Osteoblast (primary cell): ENCODE results near the gene TCEA3. TPM values are rescaled to one million over a fixed set of nuclear protein-coding genes. Genes with fewer than 3 reads are reported as not detected.

ENCODE experiments used
- DNase-seq: peaks from one replicate; pipeline ENCODE4 v3.0.0; 2011; ENCODE audit warnings: low spot score, mixed read lengths; ENCODE audit not compliant: insufficient read length; ENCODE audit errors: missing footprints
- H2AFZ ChIP-seq: 2 replicates; pipeline ENCODE4 v1.6.0; 2011; ENCODE audit warnings: mild to moderate bottlenecking, low read length
- H3K27ac ChIP-seq: 2 replicates; pipeline ENCODE4 v1.5.1; 2011; ENCODE audit warnings: mild to moderate bottlenecking, low read depth, low read length, moderate library complexity
- H3K27me3 ChIP-seq: 2 replicates; pipeline ENCODE4 v1.6.0; 2012; ENCODE audit warnings: mild to moderate bottlenecking, control low read depth, inconsistent platforms, low read length, moderate library complexity; ENCODE audit not compliant: insufficient read depth
- H3K36me3 ChIP-seq: 2 replicates; pipeline ENCODE4 v1.5.1; 2011; ENCODE audit warnings: mild to moderate bottlenecking, low read length, control low read depth, moderate library complexity; ENCODE audit not compliant: insufficient read depth
- H3K4me1 ChIP-seq: 2 replicates; pipeline ENCODE4 v1.5.1; 2011; ENCODE audit warnings: mild to moderate bottlenecking, low read length, control low read depth, moderate library complexity; ENCODE audit not compliant: insufficient read depth
- H3K4me2 ChIP-seq: 2 replicates; pipeline ENCODE4 v1.6.0; 2011; ENCODE audit warnings: mild to moderate bottlenecking, low read length; ENCODE audit not compliant: insufficient read depth
- H3K4me3 ChIP-seq: fragments of 200-600 bp; sonication (generic); 3 replicates; pipeline ENCODE4 v1.5.1; 2012; ENCODE audit warnings: mild to moderate bottlenecking, low read length, inconsistent platforms; ENCODE audit not compliant: insufficient read depth
- H3K79me2 ChIP-seq: 2 replicates; pipeline ENCODE4 v1.6.0; 2012; ENCODE audit warnings: mild to moderate bottlenecking, low read length, control low read depth, inconsistent platforms; ENCODE audit not compliant: insufficient read depth
- H3K9me3 ChIP-seq: 2 replicates; pipeline ENCODE4 v1.5.1; 2011; ENCODE audit warnings: low read depth, low read length, control low read depth
- H4K20me1 ChIP-seq: 2 replicates; pipeline ENCODE4 v1.6.0; 2012; ENCODE audit warnings: mild to moderate bottlenecking, low read length, control low read depth; ENCODE audit not compliant: insufficient read depth
- total RNA-seq: library from RNA; depleted of rRNA; stranded (reverse); fragments of >200 nt; gene quantifications from 2 replicates; pipeline ENCODE4 v1.2.3, GENCODE V29; 2012
- TF ChIP-seq, protein P1 (sequence below): IDR thresholded peaks from 2 replicates; pipeline ENCODE4 v1.5.1; 2011; ENCODE audit warnings: mild to moderate bottlenecking, low read depth, low read length, moderate library complexity; ENCODE audit errors: extremely low read depth

Gene TCEA3
- total RNA-seq, 1 donor = 31.5 TPM

- no peak for DNase-seq
- peaks cover 10% of the 10 kb centered on the region for H4K20me1 ChIP-seq
Observed at GRCh38 chr1:23471473-23472075, 47.0 kb upstream of the TCEA3 start.

GRCh38 chr1:23470282-23471070 is 45.9 kb upstream of the TCEA3 start:
- Histone ChIP-seq H3K27ac (peak overlapping the region; percentile 63), H3K36me3 (no peaks in the 10 kb centered on the region), H3K27me3 (no peaks in the 10 kb centered on the region), H3K9me3 (no peaks in the 10 kb centered on the region), H4K20me1 (peaks cover 6% of the 10 kb centered on the region), H3K79me2 (peaks cover 18% of the 10 kb centered on the region), H3K4me2 (peak overlapping the region; percentile 21), H2AFZ (peak overlapping the region; percentile 5), H3K4me3 (no peak overlapping the region), H3K4me1 (peaks cover 48% of the 10 kb centered on the region)
- TF ChIP-seq, protein P1, sequence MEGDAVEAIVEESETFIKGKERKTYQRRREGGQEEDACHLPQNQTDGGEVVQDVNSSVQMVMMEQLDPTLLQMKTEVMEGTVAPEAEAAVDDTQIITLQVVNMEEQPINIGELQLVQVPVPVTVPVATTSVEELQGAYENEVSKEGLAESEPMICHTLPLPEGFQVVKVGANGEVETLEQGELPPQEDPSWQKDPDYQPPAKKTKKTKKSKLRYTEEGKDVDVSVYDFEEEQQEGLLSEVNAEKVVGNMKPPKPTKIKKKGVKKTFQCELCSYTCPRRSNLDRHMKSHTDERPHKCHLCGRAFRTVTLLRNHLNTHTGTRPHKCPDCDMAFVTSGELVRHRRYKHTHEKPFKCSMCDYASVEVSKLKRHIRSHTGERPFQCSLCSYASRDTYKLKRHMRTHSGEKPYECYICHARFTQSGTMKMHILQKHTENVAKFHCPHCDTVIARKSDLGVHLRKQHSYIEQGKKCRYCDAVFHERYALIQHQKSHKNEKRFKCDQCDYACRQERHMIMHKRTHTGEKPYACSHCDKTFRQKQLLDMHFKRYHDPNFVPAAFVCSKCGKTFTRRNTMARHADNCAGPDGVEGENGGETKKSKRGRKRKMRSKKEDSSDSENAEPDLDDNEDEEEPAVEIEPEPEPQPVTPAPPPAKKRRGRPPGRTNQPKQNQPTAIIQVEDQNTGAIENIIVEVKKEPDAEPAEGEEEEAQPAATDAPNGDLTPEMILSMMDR = no peak
- DNase-seq = peak; percentile 94

More at GRCh38 chr1:23471473-23472075, 47.0 kb upstream of the TCEA3 start:
- H3K27me3 ChIP-seq = no peaks in the 10 kb centered on the region
- TF ChIP-seq, protein P1 = no peak
- peaks cover 54% of the 10 kb centered on the region for H3K4me1 ChIP-seq
- H3K27ac ChIP-seq = no peak overlapping the region
- no peak overlapping the region for H2AFZ ChIP-seq
- H3K4me3 ChIP-seq = no peak overlapping the region
- peaks cover 13% of the 10 kb centered on the region for H3K79me2 ChIP-seq
- H3K4me2 ChIP-seq = no peak overlapping the region
- H3K9me3 ChIP-seq = no peaks in the 10 kb centered on the region
- no peaks in the 10 kb centered on the region for H3K36me3 ChIP-seq

- Histone ChIP-seq H3K4me2 (no peak overlapping the region), H4K20me1 (peaks cover 5% of the 10 kb centered on the region)
- TF ChIP-seq, protein P1 = no peak
Observed at GRCh38 chr1:23469372-23469982, 44.9 kb upstream of the TCEA3 start.

DNA sequence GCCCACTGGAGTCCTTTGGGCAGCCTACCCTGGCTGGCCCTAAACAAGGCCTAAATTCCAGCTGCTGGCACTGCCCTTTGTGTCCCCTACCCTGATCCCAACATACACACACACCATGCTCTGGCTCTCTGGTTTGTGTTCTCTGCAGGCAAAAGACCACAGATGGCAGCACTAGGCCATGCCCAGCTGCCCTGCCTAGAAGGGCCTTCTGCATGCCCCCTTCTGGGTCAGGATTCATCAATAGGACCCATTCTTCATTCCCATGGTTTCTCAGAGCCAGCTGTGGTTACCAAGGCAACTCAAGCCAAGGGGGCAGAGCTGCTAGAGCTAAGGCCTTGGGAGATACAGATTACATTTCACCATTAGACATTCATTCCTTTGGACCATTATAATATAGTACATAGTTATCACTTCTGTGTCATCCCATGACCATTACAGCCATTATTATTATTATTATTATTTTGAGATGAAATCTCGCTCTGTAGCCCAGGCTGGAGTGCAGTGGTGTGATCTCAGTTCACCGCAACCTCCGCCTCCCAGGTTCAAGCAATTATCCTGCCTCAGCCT is 42.0 kb upstream of the TCEA3 start:
- Histone ChIP-seq H3K4me3 (no peak overlapping the region), H3K79me2 (peaks cover 7% of the 10 kb centered on the region), H3K36me3 (no peaks in the 10 kb centered on the region), H3K4me1 (peaks cover 27% of the 10 kb centered on the region), H3K27ac (no peak overlapping the region), H2AFZ (no peak overlapping the region), H3K4me2 (no peak overlapping the region), H4K20me1 (peaks cover 8% of the 10 kb centered on the region), H3K27me3 (no peaks in the 10 kb centered on the region), H3K9me3 (no peaks in the 10 kb centered on the region)
- no peak for DNase-seq
- TF ChIP-seq, protein P1 = no peak

More at GRCh38 chr1:23469372-23469982, 44.9 kb upstream of the TCEA3 start:
- H3K27me3 ChIP-seq = no peaks in the 10 kb centered on the region
- H3K79me2 ChIP-seq = peaks cover 18% of the 10 kb centered on the region
- peaks cover 40% of the 10 kb centered on the region for H3K4me1 ChIP-seq
- H3K36me3 ChIP-seq = no peaks in the 10 kb centered on the region
- peak overlapping the region; percentile 63 for H3K27ac ChIP-seq
- no peaks in the 10 kb centered on the region for H3K9me3 ChIP-seq
- DNase-seq = no peak
- no peak overlapping the region for H3K4me3 ChIP-seq
- no peak overlapping the region for H2AFZ ChIP-seq
